ENCODE measurements around the gene DGCR8. TPM values are rescaled to one million over a fixed set of nuclear protein-coding genes. Genes with fewer than 3 reads are reported as not detected.

DGCR8 gene
- total and polyA plus RNA-seq, 2 of the 4 experiments (the other 2 are of a cell fraction) = 16.7 to 25.3 TPM

DNA sequence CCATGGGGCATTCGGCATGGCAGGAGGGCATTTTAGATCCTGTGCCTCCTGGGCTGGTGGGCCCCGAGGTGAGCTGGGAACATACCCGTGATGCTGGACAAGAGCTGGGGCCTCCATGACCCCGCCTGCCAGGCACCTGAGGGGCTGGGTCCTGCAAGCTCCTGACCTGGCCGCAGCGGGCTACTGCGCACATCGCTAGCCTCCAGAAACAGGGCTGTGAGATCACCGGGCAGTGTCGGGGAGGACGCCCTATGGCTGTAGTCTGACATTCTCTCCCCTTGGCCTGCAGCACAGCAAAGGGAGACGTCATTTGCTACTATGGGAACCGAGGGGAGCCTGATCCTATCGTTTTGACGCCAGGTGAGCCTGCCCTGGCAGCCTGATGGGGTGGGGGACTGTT lies 24.4 kb upstream of the DGCR8 start:
- no TSS peak for BruUV-seq (replicated peaks)
- in situ Hi-C loops (cut with MboI; ENCODE audit: low sequenced_read_pairs) = no loop called here
- POLR2A ChIA-PET (ENCODE audit: unreplicated experiment) = no interaction called here

More for the DNA sequence above, 24.4 kb upstream of the DGCR8 start:
- WGBS, 2 experiments (ENCODE audit: extremely low coverage in 2 of 2, insufficient read length in 1 of 2) = 100% methylated on average over 10 of the region's 15 CpGs; no CpG with 5 or more reads in 1 of the 2 experiments
- H2BK20ac ChIP-seq (ENCODE audit: low read depth, low read length) = no peak overlapping the region
- H2AK5ac ChIP-seq (ENCODE audit: low read depth, low read length) = no peak overlapping the region
- H3K14ac ChIP-seq (replicated peaks; ENCODE audit: low read depth, low read length) = no peak overlapping the region
- no peak overlapping the region for H2BK15ac ChIP-seq (ENCODE audit: low read depth, low read length)
- DNase-seq (no peak), ATAC-seq (ENCODE audit: low read depth) (no peak)
- H4K20me1 ChIP-seq (ENCODE audit: insufficient read depth, low read length) = no peaks in the 10 kb centered on the region; the same call in 1 of the 2 replicates
- H3K27me3 ChIP-seq (ENCODE audit: control insufficient read depth, insufficient read depth, low read length) = no peaks in the 10 kb centered on the region
- H4K5ac ChIP-seq (ENCODE audit: low read depth, low read length) = no peak overlapping the region
- H3K27ac ChIP-seq (ENCODE audit: insufficient read depth, low read length) = no peak overlapping the region
- H3K23ac ChIP-seq (ENCODE audit: low read depth, low read length) = no peak overlapping the region
- H4K8ac ChIP-seq (ENCODE audit: low read depth in 2 of 2, low read length in 2 of 2) = no peak overlapping the region
- dilution Hi-C loops (cut with HindIII; ENCODE audit: low sequenced_read_pairs, unreplicated experiment) = no loop called here
- no peak overlapping the region for H3K56ac ChIP-seq (ENCODE audit: extremely low read depth, insufficient read depth, low read length)
- H3K9me1 ChIP-seq (ENCODE audit: insufficient read depth, low read length) = no peaks in the 10 kb centered on the region
- H2AFZ ChIP-seq (replicated peaks; ENCODE audit: low read length, poor library complexity) = no peak overlapping the region
- no peak for TF ChIP-seq RCOR1 (IDR thresholded peaks at IDR 0.05; ENCODE audit: insufficient replicate concordance, low read length)
- no peak for TF ChIP-seq BHLHE40 (IDR thresholded peaks at IDR 0.05; ENCODE audit: low read depth, low read length)
- TF ChIP-seq MXI1 (IDR thresholded peaks at IDR 0.05; ENCODE audit: borderline replicate concordance, low read depth, low read length) = no peak
- no peak for TF ChIP-seq RFX5 (IDR thresholded peaks at IDR 0.05; ENCODE audit: low read depth, low read length)
- TF ChIP-seq, protein P1, sequence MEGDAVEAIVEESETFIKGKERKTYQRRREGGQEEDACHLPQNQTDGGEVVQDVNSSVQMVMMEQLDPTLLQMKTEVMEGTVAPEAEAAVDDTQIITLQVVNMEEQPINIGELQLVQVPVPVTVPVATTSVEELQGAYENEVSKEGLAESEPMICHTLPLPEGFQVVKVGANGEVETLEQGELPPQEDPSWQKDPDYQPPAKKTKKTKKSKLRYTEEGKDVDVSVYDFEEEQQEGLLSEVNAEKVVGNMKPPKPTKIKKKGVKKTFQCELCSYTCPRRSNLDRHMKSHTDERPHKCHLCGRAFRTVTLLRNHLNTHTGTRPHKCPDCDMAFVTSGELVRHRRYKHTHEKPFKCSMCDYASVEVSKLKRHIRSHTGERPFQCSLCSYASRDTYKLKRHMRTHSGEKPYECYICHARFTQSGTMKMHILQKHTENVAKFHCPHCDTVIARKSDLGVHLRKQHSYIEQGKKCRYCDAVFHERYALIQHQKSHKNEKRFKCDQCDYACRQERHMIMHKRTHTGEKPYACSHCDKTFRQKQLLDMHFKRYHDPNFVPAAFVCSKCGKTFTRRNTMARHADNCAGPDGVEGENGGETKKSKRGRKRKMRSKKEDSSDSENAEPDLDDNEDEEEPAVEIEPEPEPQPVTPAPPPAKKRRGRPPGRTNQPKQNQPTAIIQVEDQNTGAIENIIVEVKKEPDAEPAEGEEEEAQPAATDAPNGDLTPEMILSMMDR (conservative IDR thresholded peaks at IDR 0.05; ENCODE audit: low read depth, low read length) = no peak
- TF ChIP-seq, protein P2, sequence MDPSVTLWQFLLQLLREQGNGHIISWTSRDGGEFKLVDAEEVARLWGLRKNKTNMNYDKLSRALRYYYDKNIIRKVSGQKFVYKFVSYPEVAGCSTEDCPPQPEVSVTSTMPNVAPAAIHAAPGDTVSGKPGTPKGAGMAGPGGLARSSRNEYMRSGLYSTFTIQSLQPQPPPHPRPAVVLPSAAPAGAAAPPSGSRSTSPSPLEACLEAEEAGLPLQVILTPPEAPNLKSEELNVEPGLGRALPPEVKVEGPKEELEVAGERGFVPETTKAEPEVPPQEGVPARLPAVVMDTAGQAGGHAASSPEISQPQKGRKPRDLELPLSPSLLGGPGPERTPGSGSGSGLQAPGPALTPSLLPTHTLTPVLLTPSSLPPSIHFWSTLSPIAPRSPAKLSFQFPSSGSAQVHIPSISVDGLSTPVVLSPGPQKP (IDR thresholded peaks at IDR 0.05; ENCODE audit: borderline replicate concordance, low read depth, low read length) = no peak
- no peak for TF ChIP-seq CHD1 (IDR thresholded peaks at IDR 0.05; ENCODE audit: low read depth, low read length)
- TF ChIP-seq MAZ (IDR thresholded peaks at IDR 0.05; ENCODE audit: borderline replicate concordance, low read depth, low read length) = no peak
- no peak overlapping the region for H2AK9ac ChIP-seq (replicated peaks; ENCODE audit: low read depth, low read length, poor library complexity)
- H3K4ac ChIP-seq (ENCODE audit: low read depth, low read length) = no peak overlapping the region
- H2BK5ac ChIP-seq (ENCODE audit: low read depth, low read length, poor library complexity, severe bottlenecking) = no peak overlapping the region
- peaks cover 50% of the 10 kb centered on the region for H3K36me3 ChIP-seq (ENCODE audit: control insufficient read depth, insufficient read depth, low read length)
- CTCF ChIA-PET = no interaction called here
- peaks cover 5 to 7% of the 10 kb centered on the region in 2 experiments; a peak in 2 of 4 replicates for H3K79me1 ChIP-seq (ENCODE audit: low read depth in 1 of 2, low read length in 2 of 2)
- H3K9me3 ChIP-seq (ENCODE audit: control insufficient read depth, insufficient read depth, low read length) = no peaks in the 10 kb centered on the region
- intact Hi-C loops (cut with micrococcal nuclease) = no loop called here
- H3K9ac ChIP-seq (ENCODE audit: low read depth, low read length) = no peak overlapping the region
- H3K4me3 ChIP-seq (ENCODE audit: insufficient read depth, low read depth, low read length) = no peak overlapping the region
- no peak overlapping the region for H4K91ac ChIP-seq (ENCODE audit: insufficient read depth, low read depth, low read length)
- no peak overlapping the region for H2BK120ac ChIP-seq (ENCODE audit: low read depth, low read length)
- H3K18ac ChIP-seq (ENCODE audit: low read depth, low read length) = no peak overlapping the region
- H3K4me2 ChIP-seq (ENCODE audit: low read depth, low read length) = no peak overlapping the region
- no peaks in the 10 kb centered on the region for H3K4me1 ChIP-seq (ENCODE audit: control insufficient read depth, insufficient read depth, low read length)
